SK-N-MC (cell line): ENCODE results near the gene INSC.

Experiments
- EZH2 ChIP-seq: fragments of 200-600 bp; sonication (generic); IDR thresholded peaks from one replicate; pipeline ENCODE4 v1.6.1; 2017; ENCODE audit warnings: antibody characterized with exemption
- FOXP2 ChIP-seq: optimal IDR thresholded peaks from 2 replicates; pipeline ENCODE3; 2011; ENCODE audit warnings: mild to moderate bottlenecking, moderate library complexity; ENCODE audit not compliant: insufficient read depth; ENCODE audit errors: extremely low read length, control extremely low read depth
- POLR2AphosphoS5 ChIP-seq: IDR thresholded peaks from 2 replicates; pipeline ENCODE4 v1.6.1; 2012; ENCODE audit warnings: mild to moderate bottlenecking, low read depth, low read length, borderline replicate concordance

DNA sequence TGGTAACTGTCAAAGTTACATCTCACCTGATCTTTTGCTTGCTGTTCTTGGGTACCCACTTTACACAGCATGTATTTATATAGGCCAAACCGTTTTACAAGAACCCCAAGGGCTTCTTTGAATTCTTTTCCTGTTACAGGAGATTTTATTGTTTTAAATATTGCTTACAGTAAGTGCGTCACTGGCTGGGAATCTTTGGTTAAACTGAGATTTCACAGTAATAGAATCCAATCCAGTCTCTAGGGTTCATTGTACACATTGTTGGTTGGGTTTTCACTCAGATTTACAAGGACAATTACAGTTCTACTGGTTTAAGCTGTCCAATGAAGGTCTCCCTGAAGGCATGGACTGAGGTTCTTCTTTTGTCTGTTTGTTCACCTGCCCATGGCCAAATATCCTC is 171.7 kb downstream of the INSC start:
- TF ChIP-seq EZH2 (no peak), FOXP2 (no peak), POLR2AphosphoS5 (no peak)
